ENCODE results near the gene STXBP3.
A peak's percentile ranks its signal among the peaks of the same experiment; 100 is the strongest.

STXBP3 gene

DNA sequence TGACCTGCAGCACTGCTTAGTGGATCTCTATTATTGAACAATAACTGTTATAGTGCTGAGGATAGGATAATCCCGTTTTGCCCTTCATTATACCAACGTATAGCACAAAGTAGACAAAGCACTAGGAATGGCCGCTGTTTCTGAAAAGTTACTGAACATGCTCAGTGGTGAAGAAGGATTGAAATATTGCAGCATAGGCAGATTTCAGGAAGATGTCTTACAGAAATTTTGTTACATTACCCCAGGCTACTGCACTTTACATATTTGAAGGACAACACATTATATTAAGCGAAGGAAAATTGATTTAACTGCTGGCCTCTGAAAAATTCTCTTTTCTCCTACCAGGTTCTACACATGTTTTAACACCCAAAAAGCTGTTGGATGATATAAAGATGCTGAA lies 62.0 kb downstream of the STXBP3 start:
- DNase-seq: no peak

GRCh38 chr1:108811611-108812010 lies 65.1 kb downstream of the STXBP3 start:
- no peak for DNase-seq

DNA sequence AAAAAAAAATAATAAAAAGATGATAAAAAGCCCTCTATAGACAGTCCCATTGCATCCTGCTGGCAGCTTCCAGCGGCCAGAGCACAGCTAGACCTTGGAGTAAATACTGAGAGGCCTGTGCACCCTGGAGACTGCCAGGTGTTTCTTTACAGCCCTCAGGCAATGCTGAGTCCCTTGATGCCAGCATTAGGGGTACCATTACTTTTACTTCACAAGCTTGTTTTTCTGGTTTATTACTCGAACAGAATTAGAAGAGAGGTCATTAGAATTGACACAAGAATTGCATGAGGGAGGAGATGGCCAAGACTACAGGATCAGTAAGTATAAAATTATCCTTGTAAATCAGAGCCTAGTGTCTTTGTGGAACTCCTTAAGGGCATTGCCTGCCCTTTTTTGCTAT lies 66.9 kb downstream of the STXBP3 start:
- DNase-seq: no peak

GRCh38 chr1:108814343-108815125 lies 68.1 kb downstream of the STXBP3 start:
- no peak for DNase-seq

DNA sequence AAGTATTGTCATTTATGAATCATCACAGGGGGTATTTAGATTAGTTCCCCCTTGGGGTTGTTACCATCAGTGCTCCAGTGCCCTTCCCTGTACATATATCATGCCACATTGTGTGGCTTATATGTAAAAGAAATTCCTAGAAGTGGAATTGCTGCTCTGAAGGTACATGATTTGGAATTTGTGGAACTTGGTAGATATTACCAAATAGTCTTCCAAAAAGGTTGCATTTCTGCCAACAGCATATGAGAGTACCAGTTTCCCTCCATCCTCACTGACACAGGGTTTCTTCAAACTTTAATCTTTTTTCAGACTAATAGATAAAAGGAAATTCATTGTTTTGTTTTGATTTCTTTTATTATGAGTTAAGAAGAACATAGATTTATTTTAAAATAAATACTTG lies 69.1 kb downstream of the STXBP3 start:
- DNase-seq: no peak

DNA sequence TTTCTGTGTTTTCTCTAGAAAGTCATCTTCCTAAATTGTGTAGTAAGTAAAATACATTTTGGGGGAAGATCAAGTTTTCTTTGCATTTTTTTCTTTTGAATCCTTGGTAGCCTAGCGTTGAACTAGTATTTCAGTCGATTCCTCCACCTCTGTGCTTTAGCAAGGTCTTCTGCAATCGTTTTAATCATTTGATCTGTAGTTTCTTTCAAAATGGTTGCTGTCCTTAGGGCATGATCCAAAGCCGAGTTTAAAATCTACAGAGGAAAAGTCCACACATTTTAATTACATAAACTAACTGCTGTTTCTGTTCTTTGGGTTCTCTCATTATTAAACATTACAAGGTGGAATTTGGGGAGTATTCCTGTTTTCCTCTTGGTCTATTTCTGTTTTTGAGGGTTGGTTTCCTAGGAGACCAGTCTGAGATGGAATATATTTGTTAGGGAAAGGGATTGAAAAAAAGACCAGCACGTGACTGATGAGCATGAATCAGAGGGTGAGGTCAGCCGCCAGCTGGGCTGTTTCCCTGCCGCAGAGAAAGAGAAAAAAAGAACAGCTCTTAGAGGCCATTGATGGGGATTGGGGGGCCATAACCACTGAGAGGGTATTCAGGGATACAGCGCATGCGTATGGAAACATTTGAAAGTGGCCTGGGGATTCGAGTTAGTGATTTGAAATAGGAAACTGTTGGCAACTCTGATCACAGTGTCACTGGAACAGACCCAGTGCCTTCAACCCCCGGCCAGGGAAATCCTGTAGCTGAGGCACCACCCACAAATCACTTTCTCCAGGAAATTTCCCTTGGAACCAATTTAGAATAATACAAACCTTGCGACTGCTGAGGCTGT lies 69.8 kb downstream of the STXBP3 start:
- DNase-seq: peak; percentile 78

DNA sequence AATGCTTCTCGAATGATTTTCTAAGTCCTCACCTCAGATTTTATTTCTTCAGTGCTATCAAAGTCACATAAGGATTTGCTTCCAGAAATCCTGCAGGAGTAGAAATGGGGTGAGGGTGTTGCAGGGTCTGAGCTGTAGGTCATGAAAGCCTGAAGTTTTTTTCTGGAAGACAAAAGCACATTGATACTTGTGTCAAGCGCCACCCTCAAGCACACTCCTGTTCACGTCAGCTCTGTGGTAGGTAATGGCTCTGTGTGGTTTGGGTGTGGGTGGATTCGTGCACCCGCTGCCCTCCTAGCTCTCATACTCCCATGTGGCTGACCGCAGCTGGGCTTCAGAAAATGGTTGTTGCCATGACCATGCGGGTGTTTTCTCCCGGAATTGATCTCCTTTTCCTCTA lies 70.5 kb downstream of the STXBP3 start:
- peak; percentile 42 for DNase-seq

DNA sequence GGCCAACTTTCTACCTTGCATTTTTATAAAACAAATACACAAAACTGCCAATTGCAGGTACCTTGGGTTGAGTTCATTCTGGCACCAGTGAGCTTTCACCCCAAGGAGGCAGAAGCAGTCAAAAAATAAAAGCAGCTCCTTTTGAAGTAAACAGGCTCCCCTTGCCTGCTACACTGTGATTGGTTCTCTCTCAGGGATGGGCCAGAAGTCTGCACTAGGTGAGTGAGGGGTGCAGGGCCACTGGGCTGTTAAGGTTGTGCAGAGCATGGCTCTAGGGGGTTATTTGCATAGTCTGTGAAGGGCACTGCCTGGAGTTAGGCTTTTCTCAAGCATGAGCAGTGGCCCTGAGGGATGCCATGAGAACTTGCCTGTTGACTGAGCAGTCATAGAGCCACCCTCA lies 71.3 kb downstream of the STXBP3 start:
- no peak for DNase-seq

DNA sequence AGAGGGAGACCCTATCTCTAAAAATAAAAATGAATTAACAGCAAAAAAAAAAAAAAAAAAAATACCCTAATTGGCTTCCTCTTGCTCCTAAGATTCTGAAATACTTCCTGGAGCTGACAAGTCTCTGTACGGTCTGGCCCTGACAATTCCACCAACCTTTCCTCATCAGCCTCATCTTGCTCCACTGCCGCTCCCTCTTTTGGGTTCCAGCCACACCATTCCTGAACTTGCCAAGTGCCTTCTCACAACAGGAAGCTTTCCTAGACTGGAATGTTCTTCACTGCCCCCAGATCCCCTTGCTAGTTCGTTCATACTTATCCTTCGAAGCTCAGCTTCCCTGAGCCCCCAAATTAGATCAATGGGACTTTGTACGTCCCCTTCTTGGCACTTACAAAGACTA lies 73.4 kb downstream of the STXBP3 start:
- no peak for DNase-seq

- no peak for DNase-seq
Observed at GRCh38 chr1:108823632-108824031, 77.2 kb downstream of the STXBP3 start.

DNA sequence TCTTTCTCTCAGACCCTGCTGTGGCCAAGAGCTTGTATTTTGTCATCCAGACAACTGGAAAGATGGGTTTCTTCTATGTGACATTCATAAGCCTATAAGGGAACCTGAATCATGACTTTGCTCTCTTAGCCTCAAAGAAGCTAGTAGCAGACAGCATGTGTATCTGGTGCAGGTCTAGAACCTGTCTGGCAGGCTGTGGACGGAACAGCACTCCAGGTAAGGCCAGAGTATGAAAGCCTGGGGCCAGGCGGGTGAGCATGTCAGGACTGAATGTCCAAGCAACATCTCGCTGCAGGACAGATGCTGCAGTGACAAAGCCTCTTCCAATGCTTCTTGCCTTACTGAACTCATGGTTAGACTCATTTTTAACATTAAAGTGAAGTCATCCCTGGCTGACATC lies 77.6 kb downstream of the STXBP3 start:
- no peak for DNase-seq

DNA sequence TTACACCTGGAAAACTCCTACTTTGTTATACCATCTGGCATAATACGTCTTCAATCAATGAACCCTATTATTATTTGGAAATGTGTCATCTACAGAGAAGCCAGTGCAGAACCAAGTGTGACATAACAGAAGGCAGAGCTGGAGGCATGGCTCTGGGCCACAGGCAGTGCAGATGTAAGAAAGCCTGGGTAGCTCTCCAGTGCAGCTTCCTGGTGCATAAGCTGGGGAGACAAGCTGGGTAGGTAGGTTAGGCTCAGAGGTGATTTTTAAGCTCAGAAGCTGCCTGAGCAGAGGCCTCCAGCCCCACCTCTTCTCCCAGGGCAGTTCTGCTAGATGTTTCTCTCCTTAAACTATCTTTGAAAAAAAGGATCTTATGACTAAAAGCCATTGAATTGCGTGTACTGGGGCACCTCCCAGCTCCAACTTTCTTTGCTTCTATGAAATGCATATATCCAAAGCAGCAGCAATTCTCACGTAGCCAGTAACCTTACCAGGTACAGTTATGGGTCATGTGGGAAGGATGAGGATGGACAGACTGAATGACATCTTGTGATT lies 79.7 kb downstream of the STXBP3 start:
- no peak for DNase-seq

DNA sequence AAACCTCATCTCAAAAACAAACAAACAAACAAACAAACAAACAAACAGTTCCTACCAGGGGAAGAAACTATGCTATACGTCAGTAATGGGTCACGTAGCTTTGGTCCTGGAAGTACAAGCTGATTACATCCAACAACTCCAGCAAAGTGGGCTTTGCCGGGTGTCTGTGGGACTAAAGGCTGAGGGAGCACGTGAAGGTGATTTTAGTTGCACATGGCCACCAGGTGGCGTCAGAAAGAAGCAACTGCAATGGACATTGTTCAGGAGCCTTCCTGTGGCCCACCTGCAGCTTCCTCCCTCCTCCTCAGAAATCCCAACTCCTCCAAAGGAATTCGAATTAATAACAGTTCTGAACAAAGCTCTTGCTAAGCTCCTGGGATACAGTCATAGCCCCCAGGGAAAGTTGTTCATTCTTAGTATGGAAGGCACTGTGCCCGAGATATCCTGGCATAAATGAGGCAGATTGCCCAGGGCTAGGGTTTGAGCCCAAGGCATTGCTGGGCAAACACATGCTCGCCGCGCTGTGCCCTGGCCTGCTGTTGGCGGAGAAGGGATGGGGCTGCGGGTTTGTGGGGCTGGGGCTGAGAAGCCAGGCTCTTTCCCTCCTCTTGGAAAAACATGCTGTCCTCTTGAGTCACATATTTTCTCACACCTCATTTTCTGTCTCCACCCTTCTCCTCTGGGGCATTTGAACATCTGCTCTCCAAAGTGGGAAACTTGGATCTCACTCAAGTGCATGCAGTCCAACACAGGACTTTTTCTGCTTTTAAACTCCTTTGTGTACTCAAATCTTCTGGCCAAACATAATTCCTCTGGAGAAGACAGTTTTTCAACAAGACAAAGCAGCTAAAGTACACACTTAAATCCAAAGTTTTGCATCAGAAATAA lies 81.8 kb downstream of the STXBP3 start:
- DNase-seq: peak; percentile 77

DNA sequence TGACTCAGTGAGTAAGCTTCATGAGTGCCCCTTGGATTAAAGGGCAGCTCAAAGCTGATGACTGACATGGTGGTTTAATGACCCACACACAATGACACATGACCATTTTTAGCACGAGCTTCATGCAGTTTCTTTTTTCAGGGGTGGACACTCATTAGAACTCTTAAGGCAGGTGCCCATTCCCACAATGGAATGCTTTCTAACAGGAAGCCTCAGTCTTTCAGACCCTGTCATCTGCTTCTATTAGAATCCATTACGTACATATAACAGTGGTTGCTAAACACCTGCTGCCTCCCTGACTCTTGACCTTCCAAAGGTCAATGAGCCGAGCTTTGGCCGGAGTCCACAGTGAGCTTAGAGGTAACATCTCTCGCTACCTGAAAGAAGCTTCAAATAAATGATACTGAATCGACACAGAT lies 83.0 kb downstream of the STXBP3 start:
- DNase-seq: no peak

- DNase-seq: no peak
Observed at GRCh38 chr1:108830119-108831008, 83.9 kb downstream of the STXBP3 start.

- no peak for DNase-seq
Observed at GRCh38 chr1:108831225-108831624, 84.8 kb downstream of the STXBP3 start.

- DNase-seq: no peak
Observed at GRCh38 chr1:108832929-108833328, 86.5 kb downstream of the STXBP3 start.

DNA sequence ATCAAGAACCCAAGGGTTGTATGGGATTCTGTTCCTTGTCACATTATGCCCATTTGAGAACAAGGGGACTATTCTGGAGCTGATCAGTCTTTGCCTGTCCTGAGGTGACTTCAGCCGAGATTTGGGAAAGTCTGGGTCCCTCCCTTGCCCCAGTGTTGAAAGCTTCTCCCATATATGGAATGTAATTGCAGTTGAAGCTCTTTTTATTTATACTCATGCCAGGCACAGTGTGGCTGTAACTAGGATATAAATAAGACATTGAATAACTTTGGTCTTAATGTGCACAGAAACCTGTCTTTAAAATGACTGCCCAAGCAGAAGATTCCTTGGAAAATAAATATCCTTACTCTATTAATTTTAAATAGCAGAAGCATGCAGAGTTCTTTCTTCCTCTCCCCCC lies 95.2 kb downstream of the STXBP3 start:
- no peak for DNase-seq

GRCh38 chr1:108842525-108843181 lies 96.2 kb downstream of the STXBP3 start:
- DNase-seq: no peak

DNA sequence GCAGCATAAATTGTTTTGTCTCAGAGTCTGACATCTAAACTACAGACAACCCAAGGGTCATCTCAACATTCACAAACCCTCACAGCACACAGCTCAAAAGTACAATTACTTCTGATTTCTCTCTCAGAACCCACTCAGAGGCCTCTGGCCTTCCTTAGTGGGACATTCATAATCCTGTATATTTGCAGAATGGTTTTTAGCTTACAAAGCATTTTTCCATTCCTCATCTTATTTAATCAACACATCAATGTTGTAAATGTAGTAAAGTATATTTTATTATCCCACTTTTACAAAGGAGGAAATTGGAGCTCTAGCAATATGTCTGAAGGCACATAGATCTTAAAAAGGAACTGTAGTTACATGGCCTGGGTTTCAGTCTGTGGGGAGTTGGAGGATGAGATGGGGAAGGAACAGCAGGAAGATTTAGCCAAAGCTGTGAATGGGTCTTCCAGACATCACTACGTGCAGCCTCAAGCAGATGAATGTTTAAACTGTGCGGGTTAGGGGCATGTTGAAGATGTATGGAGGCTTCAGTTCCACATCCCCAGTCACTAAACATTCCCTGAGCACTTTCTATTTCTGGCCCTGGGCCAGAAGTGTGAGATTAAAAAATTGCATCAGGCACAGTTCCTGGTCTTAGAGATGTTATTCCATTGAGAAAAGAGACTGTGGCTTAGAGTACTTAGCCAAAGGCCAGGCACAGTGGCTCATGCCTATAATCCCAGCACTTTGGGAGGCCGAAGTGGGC lies 97.1 kb downstream of the STXBP3 start:
- DNase-seq: no peak
